ENCODE measurements around the gene TUBGCP5.
"Not testable (repeated sequence)": the region's sequence is repeated elsewhere in the genome, so short reads cannot be mapped to it uniquely, and the experiment has no call there.

The TUBGCP5 gene

GRCh38 chr15:23039143-23039916, at the start of gene TUBGCP5:
TSS of gene TUBGCP5 (minus strand) at chr15:23039569. CDS start at chr15:23039543, 26 bp downstream.
- DNase-seq, result peak; percentile 89

GRCh38 chr15:23083115-23083514, 43.7 kb upstream of the TUBGCP5 start:
- no peak for DNase-seq

GRCh38 chr15:23081996-23082737, 42.8 kb upstream of the TUBGCP5 start:
- not testable (repeated sequence) for DNase-seq

GRCh38 chr15:23081271-23081670, 41.9 kb upstream of the TUBGCP5 start:
- DNase-seq, result no peak

GRCh38 chr15:23079766-23080165, 40.4 kb upstream of the TUBGCP5 start:
- no peak for DNase-seq

GRCh38 chr15:23075927-23076326, 36.6 kb upstream of the TUBGCP5 start:
- DNase-seq, result no peak

GRCh38 chr15:23074684-23075083, 35.3 kb upstream of the TUBGCP5 start:
- DNase-seq, result no peak

GRCh38 chr15:23073890-23074646, 34.7 kb upstream of the TUBGCP5 start:
- no peak for DNase-seq

- DNase-seq, result no peak
These were observed 33.3 kb upstream of the TUBGCP5 start for GRCh38 chr15:23072633-23073032.

- DNase-seq, result no peak
These were observed 30.3 kb upstream of the TUBGCP5 start for GRCh38 chr15:23069496-23070166.

GRCh38 chr15:23067416-23067815, 28.0 kb upstream of the TUBGCP5 start:
- DNase-seq, result no peak

- no peak for DNase-seq
These were observed 26.5 kb upstream of the TUBGCP5 start for GRCh38 chr15:23065836-23066235.

- no peak for DNase-seq
These were observed 24.8 kb upstream of the TUBGCP5 start for GRCh38 chr15:23064156-23064555.

GRCh38 chr15:23057707-23058106, 18.3 kb upstream of the TUBGCP5 start:
- DNase-seq, result no peak

GRCh38 chr15:23055316-23055715, 15.9 kb upstream of the TUBGCP5 start:
- no peak for DNase-seq

- no peak for DNase-seq
These were observed 13.2 kb upstream of the TUBGCP5 start for GRCh38 chr15:23052522-23052921.

GRCh38 chr15:23050708-23051107, 11.3 kb upstream of the TUBGCP5 start:
- no peak for DNase-seq

- DNase-seq, result no peak
These were observed 10.7 kb upstream of the TUBGCP5 start for GRCh38 chr15:23049984-23050628.

- not testable (repeated sequence) for DNase-seq
These were observed 9.4 kb upstream of the TUBGCP5 start for GRCh38 chr15:23048572-23049282.

GRCh38 chr15:23043987-23044386, 4.6 kb upstream of the TUBGCP5 start:
- not testable (repeated sequence) for DNase-seq

- not testable (repeated sequence) for DNase-seq
These were observed 4.2 kb upstream of the TUBGCP5 start for GRCh38 chr15:23043535-23043934.

GRCh38 chr15:23041736-23042135, 2.4 kb upstream of the TUBGCP5 start:
- DNase-seq, result not testable (repeated sequence)
